Measurements from ENCODE around the gene SPEN. TPM values are rescaled to one million over a fixed set of nuclear protein-coding genes. Genes with fewer than 3 reads are reported as not detected.

Gene SPEN
- total RNA-seq, 3 donors from 2014 or later, result 80.4 to 85.2 (median 82.1) TPM

- no peaks in the 10 kb centered on the region for H3K9me3 Mint-ChIP-seq
- H3K4me3 Mint-ChIP-seq, result no peak overlapping the region
- H3K36me3 Mint-ChIP-seq (ENCODE audit: insufficient read depth), result peaks cover 40% of the 10 kb centered on the region
- H3K27me3 Mint-ChIP-seq (ENCODE audit: low read depth), result no peaks in the 10 kb centered on the region
- H3K4me1 Mint-ChIP-seq (ENCODE audit: low read depth), result peaks cover 2% of the 10 kb centered on the region
- ATAC-seq, result no peak
- DNase-seq, result no peak
These were observed 91.2 kb downstream of the SPEN start for GRCh38 chr1:15938628-15939161.

GRCh38 chr1:15939181-15940109, 91.9 kb downstream of the SPEN start:
- ATAC-seq (no peak), DNase-seq (no peak)
- H3K4me1 Mint-ChIP-seq (ENCODE audit: low read depth), result peaks cover 2% of the 10 kb centered on the region
- no peaks in the 10 kb centered on the region for H3K27me3 Mint-ChIP-seq (ENCODE audit: low read depth)
- peaks cover 36% of the 10 kb centered on the region for H3K36me3 Mint-ChIP-seq (ENCODE audit: insufficient read depth)
- no peaks in the 10 kb centered on the region for H3K9me3 Mint-ChIP-seq
- no peak overlapping the region for H3K4me3 Mint-ChIP-seq

- H3K4me3 Mint-ChIP-seq, result no peak overlapping the region
- no peaks in the 10 kb centered on the region for H3K9me3 Mint-ChIP-seq
- peaks cover 30% of the 10 kb centered on the region for H3K36me3 Mint-ChIP-seq (ENCODE audit: insufficient read depth)
These were observed 92.9 kb downstream of the SPEN start for GRCh38 chr1:15940110-15941043.

GRCh38 chr1:15941044-15941840, 93.7 kb downstream of the SPEN start:
- ATAC-seq, result no peak
- H3K27me3 Mint-ChIP-seq (ENCODE audit: low read depth), result no peaks in the 10 kb centered on the region
- DNase-seq, result no peak
- peaks cover 25% of the 10 kb centered on the region for H3K36me3 Mint-ChIP-seq (ENCODE audit: insufficient read depth)
- H3K9me3 Mint-ChIP-seq, result no peaks in the 10 kb centered on the region
- peaks cover 2% of the 10 kb centered on the region for H3K4me1 Mint-ChIP-seq (ENCODE audit: low read depth)
- H3K4me3 Mint-ChIP-seq, result no peak overlapping the region

More at GRCh38 chr1:15940110-15941043, 92.9 kb downstream of the SPEN start:
- DNase-seq (no peak), ATAC-seq (no peak)
- Mint-ChIP-seq H3K4me1 (ENCODE audit: low read depth) (peaks cover 2% of the 10 kb centered on the region), H3K27me3 (ENCODE audit: low read depth) (no peaks in the 10 kb centered on the region)

- no peak for DNase-seq
- Mint-ChIP-seq H3K27me3 (ENCODE audit: low read depth) (no peaks in the 10 kb centered on the region), H3K9me3 (no peaks in the 10 kb centered on the region), H3K4me1 (ENCODE audit: low read depth) (peaks cover 5% of the 10 kb centered on the region), H3K36me3 (ENCODE audit: insufficient read depth) (peaks cover 27% of the 10 kb centered on the region), H3K4me3 (no peak overlapping the region)
- ATAC-seq, result no peak
These were observed 94.6 kb downstream of the SPEN start for GRCh38 chr1:15941899-15942660.

- H3K27me3 Mint-ChIP-seq (ENCODE audit: low read depth), result no peaks in the 10 kb centered on the region
- no peak overlapping the region for H3K4me3 Mint-ChIP-seq
- no peaks in the 10 kb centered on the region for H3K9me3 Mint-ChIP-seq
- H3K4me1 Mint-ChIP-seq (ENCODE audit: low read depth), result peaks cover 9% of the 10 kb centered on the region
- peaks cover 24% of the 10 kb centered on the region for H3K36me3 Mint-ChIP-seq (ENCODE audit: insufficient read depth)
- ATAC-seq (no peak), DNase-seq (no peak)
These were observed 95.3 kb downstream of the SPEN start for GRCh38 chr1:15942661-15943327.

- DNase-seq, result no peak
- H3K36me3 Mint-ChIP-seq (ENCODE audit: insufficient read depth), result peaks cover 29% of the 10 kb centered on the region
These were observed 96.0 kb downstream of the SPEN start for GRCh38 chr1:15943328-15943991.

GRCh38 chr1:15943992-15944307, 96.4 kb downstream of the SPEN start:
- Mint-ChIP-seq H3K9me3 (no peaks in the 10 kb centered on the region), H3K36me3 (ENCODE audit: insufficient read depth) (peaks cover 31% of the 10 kb centered on the region), H3K27me3 (ENCODE audit: low read depth) (no peaks in the 10 kb centered on the region), H3K4me3 (no peak overlapping the region), H3K4me1 (ENCODE audit: low read depth) (peaks cover 20% of the 10 kb centered on the region)
- DNase-seq (no peak), ATAC-seq (no peak)

More at GRCh38 chr1:15943328-15943991, 96.0 kb downstream of the SPEN start:
- H3K27me3 Mint-ChIP-seq (ENCODE audit: low read depth), result no peaks in the 10 kb centered on the region
- no peaks in the 10 kb centered on the region for H3K9me3 Mint-ChIP-seq
- H3K4me3 Mint-ChIP-seq, result no peak overlapping the region
- ATAC-seq, result no peak
- H3K4me1 Mint-ChIP-seq (ENCODE audit: low read depth), result peaks cover 15% of the 10 kb centered on the region

- no peaks in the 10 kb centered on the region for H3K27me3 Mint-ChIP-seq (ENCODE audit: low read depth)
- no peak overlapping the region for H3K4me3 Mint-ChIP-seq
- no peak for DNase-seq
- H3K36me3 Mint-ChIP-seq (ENCODE audit: insufficient read depth), result peaks cover 26% of the 10 kb centered on the region
- ATAC-seq, result no peak
- H3K4me1 Mint-ChIP-seq (ENCODE audit: low read depth), result peaks cover 24% of the 10 kb centered on the region
- no peaks in the 10 kb centered on the region for H3K9me3 Mint-ChIP-seq
These were observed 97.0 kb downstream of the SPEN start for GRCh38 chr1:15944308-15945010.

GRCh38 chr1:15945011-15945831, 97.7 kb downstream of the SPEN start:
- no peak overlapping the region for H3K4me3 Mint-ChIP-seq
- peaks cover 32% of the 10 kb centered on the region for H3K4me1 Mint-ChIP-seq (ENCODE audit: low read depth)
- no peak for ATAC-seq
- peaks cover 21% of the 10 kb centered on the region for H3K36me3 Mint-ChIP-seq (ENCODE audit: insufficient read depth)
- H3K9me3 Mint-ChIP-seq, result no peaks in the 10 kb centered on the region
- H3K27me3 Mint-ChIP-seq (ENCODE audit: low read depth), result no peaks in the 10 kb centered on the region
- DNase-seq, result no peak

- DNase-seq (no peak), ATAC-seq (no peak)
- Mint-ChIP-seq H3K4me1 (ENCODE audit: low read depth) (peaks cover 39% of the 10 kb centered on the region), H3K36me3 (ENCODE audit: insufficient read depth) (peaks cover 20% of the 10 kb centered on the region), H3K4me3 (no peak overlapping the region), H3K27me3 (ENCODE audit: low read depth) (no peaks in the 10 kb centered on the region), H3K9me3 (no peaks in the 10 kb centered on the region)
These were observed 98.4 kb downstream of the SPEN start for GRCh38 chr1:15945832-15946448.

Data from activated T-cell treated with anti-CD3 and anti-CD28 coated beads, Interleukin-2, amount 50 U/mL, for 4 hours (primary cell).